ENCODE data around the gene SYNE2.

DNA sequence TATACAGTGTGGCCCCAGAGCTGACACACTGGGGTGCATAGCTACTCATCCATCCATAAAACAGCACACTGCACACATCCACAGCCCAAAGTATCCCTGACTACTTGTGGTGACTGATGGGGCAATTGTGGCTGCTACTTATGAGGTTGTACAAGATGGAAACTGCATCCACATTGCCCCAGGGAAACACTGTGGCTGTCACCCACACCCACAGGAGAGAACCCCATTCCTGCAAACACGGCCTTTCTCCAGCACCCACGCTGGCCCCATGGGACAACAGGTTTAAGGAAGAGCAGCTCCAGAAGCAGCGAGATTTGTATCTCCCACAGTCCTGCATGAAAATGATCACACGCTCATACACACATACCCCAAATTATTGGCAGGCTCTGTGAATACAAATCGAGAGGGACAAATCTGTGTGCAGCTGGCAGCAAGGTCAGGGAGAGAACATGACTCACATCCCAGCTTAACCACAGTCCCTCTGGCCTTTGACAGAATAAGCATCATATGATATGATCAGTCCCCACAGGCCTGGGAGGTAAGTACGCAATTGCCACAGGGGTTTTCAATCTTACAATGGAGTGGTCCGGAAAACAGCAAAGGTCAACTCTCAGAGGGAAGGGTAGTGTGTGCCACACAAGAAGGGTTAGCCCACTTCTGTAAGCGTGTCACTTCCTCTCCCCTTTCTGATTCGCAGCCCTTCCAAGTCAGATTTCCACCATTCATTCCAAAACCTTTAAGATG is 379.5 kb downstream of the SYNE2 start:
- TF ChIP-seq, protein P1, sequence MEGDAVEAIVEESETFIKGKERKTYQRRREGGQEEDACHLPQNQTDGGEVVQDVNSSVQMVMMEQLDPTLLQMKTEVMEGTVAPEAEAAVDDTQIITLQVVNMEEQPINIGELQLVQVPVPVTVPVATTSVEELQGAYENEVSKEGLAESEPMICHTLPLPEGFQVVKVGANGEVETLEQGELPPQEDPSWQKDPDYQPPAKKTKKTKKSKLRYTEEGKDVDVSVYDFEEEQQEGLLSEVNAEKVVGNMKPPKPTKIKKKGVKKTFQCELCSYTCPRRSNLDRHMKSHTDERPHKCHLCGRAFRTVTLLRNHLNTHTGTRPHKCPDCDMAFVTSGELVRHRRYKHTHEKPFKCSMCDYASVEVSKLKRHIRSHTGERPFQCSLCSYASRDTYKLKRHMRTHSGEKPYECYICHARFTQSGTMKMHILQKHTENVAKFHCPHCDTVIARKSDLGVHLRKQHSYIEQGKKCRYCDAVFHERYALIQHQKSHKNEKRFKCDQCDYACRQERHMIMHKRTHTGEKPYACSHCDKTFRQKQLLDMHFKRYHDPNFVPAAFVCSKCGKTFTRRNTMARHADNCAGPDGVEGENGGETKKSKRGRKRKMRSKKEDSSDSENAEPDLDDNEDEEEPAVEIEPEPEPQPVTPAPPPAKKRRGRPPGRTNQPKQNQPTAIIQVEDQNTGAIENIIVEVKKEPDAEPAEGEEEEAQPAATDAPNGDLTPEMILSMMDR (IDR thresholded peaks at IDR 0.05; ENCODE audit: poor library complexity, severe bottlenecking), result no peak
- TF ChIP-seq EP300 (conservative IDR thresholded peaks at IDR 0.05; ENCODE audit: poor library complexity, severe bottlenecking) (no peak), EZH2 (IDR thresholded peaks at IDR 0.05; ENCODE audit: borderline replicate concordance, insufficient read depth, low read length, poor library complexity, severe bottlenecking) (no peak), TAF1 (IDR thresholded peaks at IDR 0.05; ENCODE audit: low read depth) (no peak), RAD21 (conservative IDR thresholded peaks at IDR 0.05) (no peak), MXI1 (conservative IDR thresholded peaks at IDR 0.05; ENCODE audit: poor library complexity, severe bottlenecking) (no peak), SMC3 (conservative IDR thresholded peaks at IDR 0.05; ENCODE audit: poor library complexity) (no peak), POLR2AphosphoS5 (IDR thresholded peaks at IDR 0.05) (no peak)
- TF ChIP-seq, protein P2, sequence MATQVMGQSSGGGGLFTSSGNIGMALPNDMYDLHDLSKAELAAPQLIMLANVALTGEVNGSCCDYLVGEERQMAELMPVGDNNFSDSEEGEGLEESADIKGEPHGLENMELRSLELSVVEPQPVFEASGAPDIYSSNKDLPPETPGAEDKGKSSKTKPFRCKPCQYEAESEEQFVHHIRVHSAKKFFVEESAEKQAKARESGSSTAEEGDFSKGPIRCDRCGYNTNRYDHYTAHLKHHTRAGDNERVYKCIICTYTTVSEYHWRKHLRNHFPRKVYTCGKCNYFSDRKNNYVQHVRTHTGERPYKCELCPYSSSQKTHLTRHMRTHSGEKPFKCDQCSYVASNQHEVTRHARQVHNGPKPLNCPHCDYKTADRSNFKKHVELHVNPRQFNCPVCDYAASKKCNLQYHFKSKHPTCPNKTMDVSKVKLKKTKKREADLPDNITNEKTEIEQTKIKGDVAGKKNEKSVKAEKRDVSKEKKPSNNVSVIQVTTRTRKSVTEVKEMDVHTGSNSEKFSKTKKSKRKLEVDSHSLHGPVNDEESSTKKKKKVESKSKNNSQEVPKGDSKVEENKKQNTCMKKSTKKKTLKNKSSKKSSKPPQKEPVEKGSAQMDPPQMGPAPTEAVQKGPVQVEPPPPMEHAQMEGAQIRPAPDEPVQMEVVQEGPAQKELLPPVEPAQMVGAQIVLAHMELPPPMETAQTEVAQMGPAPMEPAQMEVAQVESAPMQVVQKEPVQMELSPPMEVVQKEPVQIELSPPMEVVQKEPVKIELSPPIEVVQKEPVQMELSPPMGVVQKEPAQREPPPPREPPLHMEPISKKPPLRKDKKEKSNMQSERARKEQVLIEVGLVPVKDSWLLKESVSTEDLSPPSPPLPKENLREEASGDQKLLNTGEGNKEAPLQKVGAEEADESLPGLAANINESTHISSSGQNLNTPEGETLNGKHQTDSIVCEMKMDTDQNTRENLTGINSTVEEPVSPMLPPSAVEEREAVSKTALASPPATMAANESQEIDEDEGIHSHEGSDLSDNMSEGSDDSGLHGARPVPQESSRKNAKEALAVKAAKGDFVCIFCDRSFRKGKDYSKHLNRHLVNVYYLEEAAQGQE (IDR thresholded peaks at IDR 0.05; ENCODE audit: borderline replicate concordance), result no peak

Data from neural cell (in vitro differentiated cells).